ENCODE results near the gene SERINC1. TPM values are rescaled to one million over a fixed set of nuclear protein-coding genes. Genes with fewer than 3 reads are reported as not detected.
"Not testable (repeated sequence)": the region's sequence is repeated elsewhere in the genome, so short reads cannot be mapped to it uniquely, and the experiment has no call there.

Gene SERINC1
- polyA plus RNA-seq, 2 of the 4 experiments (the other 2 are of a cell fraction): 71.6 to 112 TPM

DNA sequence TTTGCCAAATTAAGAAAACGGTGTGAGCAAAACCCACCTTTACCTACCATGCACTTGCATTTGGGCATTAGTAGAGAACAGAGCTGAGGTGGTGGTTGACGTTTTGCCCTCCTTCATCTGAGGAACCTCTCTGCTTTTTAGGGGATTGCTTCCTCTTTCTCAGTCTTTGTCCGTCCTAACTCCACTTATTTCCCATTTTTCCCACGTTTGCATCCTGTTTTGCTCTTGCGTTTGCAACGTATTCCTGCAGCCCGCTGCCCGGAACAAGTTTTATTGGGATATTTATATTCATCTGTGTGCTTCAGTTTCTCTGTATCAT is 374 bp upstream of the SERINC1 start:
- TF ChIP-seq SMC3 (IDR thresholded peaks at IDR 0.05): no peak
- TF ChIP-seq HOXB13 (CRISPR knock-in tag; IDR thresholded peaks at IDR 0.05; ENCODE audit: low read depth): no peak
- TF ChIP-seq, protein P1, sequence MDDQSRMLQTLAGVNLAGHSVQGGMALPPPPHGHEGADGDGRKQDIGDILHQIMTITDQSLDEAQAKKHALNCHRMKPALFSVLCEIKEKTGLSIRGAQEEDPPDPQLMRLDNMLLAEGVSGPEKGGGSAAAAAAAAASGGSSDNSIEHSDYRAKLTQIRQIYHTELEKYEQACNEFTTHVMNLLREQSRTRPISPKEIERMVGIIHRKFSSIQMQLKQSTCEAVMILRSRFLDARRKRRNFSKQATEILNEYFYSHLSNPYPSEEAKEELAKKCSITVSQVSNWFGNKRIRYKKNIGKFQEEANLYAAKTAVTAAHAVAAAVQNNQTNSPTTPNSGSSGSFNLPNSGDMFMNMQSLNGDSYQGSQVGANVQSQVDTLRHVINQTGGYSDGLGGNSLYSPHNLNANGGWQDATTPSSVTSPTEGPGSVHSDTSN (IDR thresholded peaks at IDR 0.05): no peak
- no peak for TF ChIP-seq FOSL2 (IDR thresholded peaks at IDR 0.05)
- TF ChIP-seq FOSL2 (CRISPR knock-in tag; IDR thresholded peaks at IDR 0.05): no peak
- no peak for TF ChIP-seq ZSCAN20 (CRISPR knock-in tag; IDR thresholded peaks at IDR 0.05)
- no peak for TF ChIP-seq MYC (IDR thresholded peaks at IDR 0.05; ENCODE audit: borderline replicate concordance, low read length)
- TF ChIP-seq, protein P2, sequence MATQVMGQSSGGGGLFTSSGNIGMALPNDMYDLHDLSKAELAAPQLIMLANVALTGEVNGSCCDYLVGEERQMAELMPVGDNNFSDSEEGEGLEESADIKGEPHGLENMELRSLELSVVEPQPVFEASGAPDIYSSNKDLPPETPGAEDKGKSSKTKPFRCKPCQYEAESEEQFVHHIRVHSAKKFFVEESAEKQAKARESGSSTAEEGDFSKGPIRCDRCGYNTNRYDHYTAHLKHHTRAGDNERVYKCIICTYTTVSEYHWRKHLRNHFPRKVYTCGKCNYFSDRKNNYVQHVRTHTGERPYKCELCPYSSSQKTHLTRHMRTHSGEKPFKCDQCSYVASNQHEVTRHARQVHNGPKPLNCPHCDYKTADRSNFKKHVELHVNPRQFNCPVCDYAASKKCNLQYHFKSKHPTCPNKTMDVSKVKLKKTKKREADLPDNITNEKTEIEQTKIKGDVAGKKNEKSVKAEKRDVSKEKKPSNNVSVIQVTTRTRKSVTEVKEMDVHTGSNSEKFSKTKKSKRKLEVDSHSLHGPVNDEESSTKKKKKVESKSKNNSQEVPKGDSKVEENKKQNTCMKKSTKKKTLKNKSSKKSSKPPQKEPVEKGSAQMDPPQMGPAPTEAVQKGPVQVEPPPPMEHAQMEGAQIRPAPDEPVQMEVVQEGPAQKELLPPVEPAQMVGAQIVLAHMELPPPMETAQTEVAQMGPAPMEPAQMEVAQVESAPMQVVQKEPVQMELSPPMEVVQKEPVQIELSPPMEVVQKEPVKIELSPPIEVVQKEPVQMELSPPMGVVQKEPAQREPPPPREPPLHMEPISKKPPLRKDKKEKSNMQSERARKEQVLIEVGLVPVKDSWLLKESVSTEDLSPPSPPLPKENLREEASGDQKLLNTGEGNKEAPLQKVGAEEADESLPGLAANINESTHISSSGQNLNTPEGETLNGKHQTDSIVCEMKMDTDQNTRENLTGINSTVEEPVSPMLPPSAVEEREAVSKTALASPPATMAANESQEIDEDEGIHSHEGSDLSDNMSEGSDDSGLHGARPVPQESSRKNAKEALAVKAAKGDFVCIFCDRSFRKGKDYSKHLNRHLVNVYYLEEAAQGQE (IDR thresholded peaks at IDR 0.05): no peak
- no peak for TF ChIP-seq EHF (CRISPR knock-in tag; IDR thresholded peaks at IDR 0.05)
- TF ChIP-seq, protein P3, sequence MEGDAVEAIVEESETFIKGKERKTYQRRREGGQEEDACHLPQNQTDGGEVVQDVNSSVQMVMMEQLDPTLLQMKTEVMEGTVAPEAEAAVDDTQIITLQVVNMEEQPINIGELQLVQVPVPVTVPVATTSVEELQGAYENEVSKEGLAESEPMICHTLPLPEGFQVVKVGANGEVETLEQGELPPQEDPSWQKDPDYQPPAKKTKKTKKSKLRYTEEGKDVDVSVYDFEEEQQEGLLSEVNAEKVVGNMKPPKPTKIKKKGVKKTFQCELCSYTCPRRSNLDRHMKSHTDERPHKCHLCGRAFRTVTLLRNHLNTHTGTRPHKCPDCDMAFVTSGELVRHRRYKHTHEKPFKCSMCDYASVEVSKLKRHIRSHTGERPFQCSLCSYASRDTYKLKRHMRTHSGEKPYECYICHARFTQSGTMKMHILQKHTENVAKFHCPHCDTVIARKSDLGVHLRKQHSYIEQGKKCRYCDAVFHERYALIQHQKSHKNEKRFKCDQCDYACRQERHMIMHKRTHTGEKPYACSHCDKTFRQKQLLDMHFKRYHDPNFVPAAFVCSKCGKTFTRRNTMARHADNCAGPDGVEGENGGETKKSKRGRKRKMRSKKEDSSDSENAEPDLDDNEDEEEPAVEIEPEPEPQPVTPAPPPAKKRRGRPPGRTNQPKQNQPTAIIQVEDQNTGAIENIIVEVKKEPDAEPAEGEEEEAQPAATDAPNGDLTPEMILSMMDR (IDR thresholded peaks at IDR 0.05): no peak
- TF ChIP-seq JUN (IDR thresholded peaks at IDR 0.05): no peak
- no peak for TF ChIP-seq ZFP36 (IDR thresholded peaks at IDR 0.05; ENCODE audit: borderline replicate concordance, partially characterized antibody)
- TF ChIP-seq EP300 (IDR thresholded peaks at IDR 0.05): no peak
- TF ChIP-seq FOXS1 (CRISPR knock-in tag; IDR thresholded peaks at IDR 0.05): no peak
- no peak for TF ChIP-seq CHD4 (IDR thresholded peaks at IDR 0.05; ENCODE audit: borderline replicate concordance)
- no peak for TF ChIP-seq POLR2A (IDR thresholded peaks at IDR 0.05; ENCODE audit: low read length)
- WGBS (ENCODE audit: missing lambda C conversion rate): 14% methylated on average over 8 of the region's 8 CpGs
- Histone ChIP-seq H3K27ac (peak overlapping the region; percentile 80 to 87), H3K4me1 (0 out of 3 replicates have a peak, but pooled peaks cover 5% of the 10 kb centered on the region), H3K4me2 (peak overlapping the region; percentile 81), H3K9me3 (no peaks in the 10 kb centered on the region), H3K4me3 (peak overlapping the region; percentile 80)
- no peak for FAIRE-seq
- DNase-seq (ENCODE audit: low read depth in 1 of 2, low spot score in 1 of 2): peak in 1 of 2 experiments; percentile 1
- ATAC-seq: peak; percentile 49 to 61; a peak in 4 of 6 replicates
- ChIA-PET CTCF (interaction anchor here (1.2 kb wide), 1 partner anchor 256 kb away, joined by 4 read pairs; no protein-coding TSS in a partner anchor), POLR2A (interaction anchor here (0.8 to 1.4 kb wide), 3 partner anchors 20 to 59 kb away, joined by 3 to 4 read pairs (median 3); no protein-coding TSS in a partner anchor)

DNA sequence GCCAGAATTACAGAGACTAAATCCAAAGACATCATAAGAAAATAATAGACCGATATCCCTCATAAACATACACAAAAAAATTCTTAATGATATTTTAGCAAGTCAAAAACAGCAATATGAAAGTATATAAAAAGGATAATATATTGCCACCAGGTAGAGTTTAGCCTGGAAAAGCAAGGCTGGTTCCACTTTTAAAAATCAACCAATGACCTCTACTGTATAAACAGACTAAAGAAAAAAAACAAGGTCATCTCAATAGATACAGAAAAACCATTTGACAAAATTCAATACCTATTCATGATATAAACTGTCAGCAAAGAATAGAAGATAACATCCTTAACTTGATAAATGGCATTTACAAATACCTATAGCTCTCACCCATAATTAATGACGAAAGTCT is 9.7 kb downstream of the SERINC1 start:
- no peak for TF ChIP-seq FOXS1 (CRISPR knock-in tag; IDR thresholded peaks at IDR 0.05)
- no peak for TF ChIP-seq NFE2L2 (conservative IDR thresholded peaks at IDR 0.05; ENCODE audit: low read length)
- ChIA-PET CTCF (no interaction called here), POLR2A (no interaction called here)
- ATAC-seq: no peak
- WGBS (ENCODE audit: missing lambda C conversion rate): 98% methylated on average over 2 of the region's 2 CpGs
- Histone ChIP-seq H3K9me3 (no peaks in the 10 kb centered on the region), H3K4me2 (no peak overlapping the region), H3K27ac (no peak overlapping the region), H3K4me3 (no peak overlapping the region), H3K4me1 (peaks cover 12% of the 10 kb centered on the region)
- FAIRE-seq: no peak
- no peak for DNase-seq (ENCODE audit: low read depth in 1 of 2, low spot score in 1 of 2)

DNA sequence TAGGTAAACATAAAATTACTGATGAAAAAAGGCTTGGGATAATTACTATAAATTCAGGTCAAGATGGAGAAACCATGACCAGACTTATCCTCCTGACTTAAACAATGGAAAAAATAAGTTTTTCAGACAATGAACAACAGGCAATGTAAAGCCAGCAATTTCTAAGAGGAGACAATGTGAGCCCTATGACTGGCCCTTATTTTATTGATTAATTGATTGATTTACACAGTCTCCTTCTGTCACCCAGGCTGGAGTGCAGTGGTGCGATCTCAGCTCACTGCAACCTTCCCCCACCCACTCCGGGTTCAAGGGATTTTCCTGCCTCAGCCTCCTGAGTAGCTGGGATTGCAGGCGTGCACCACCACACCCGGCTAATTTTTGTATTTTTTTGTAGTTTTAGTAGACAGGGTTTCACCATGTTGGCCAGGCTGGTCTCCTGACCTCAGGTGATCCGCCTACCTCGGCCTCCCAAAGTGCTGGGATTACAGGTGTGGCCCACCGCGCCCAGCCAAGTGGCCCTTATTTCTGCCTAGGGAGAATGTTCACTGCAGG is 11.7 kb downstream of the SERINC1 start:
- DNase-seq (ENCODE audit: low read depth in 1 of 2, low spot score in 1 of 2); H3K9me3 ChIP-seq; FAIRE-seq; H3K4me3 ChIP-seq; ATAC-seq; POLR2A ChIA-PET; H3K27ac ChIP-seq: not testable (repeated sequence)
- WGBS (ENCODE audit: missing lambda C conversion rate): 97% methylated on average over 8 of the region's 8 CpGs
- Histone ChIP-seq H3K4me2 (0 out of 3 replicates have a peak overlapping the region, but pooled peaks have one; percentile 1), H3K4me1 (peaks cover 12% of the 10 kb centered on the region)
- CTCF ChIA-PET: interaction anchor here (1.1 to 1.2 kb wide), 2 partner anchors 10 to 34 kb away, joined by 3 to 4 read pairs; no protein-coding TSS in a partner anchor
